ENCODE results near the gene ROCK2. TPM values are rescaled to one million over a fixed set of nuclear protein-coding genes. Genes with fewer than 3 reads are reported as not detected.

ROCK2 gene
- polyA plus RNA-seq, 1 donor (not counting 4 experiments of a cell fraction or from before 2014, with no cell fraction given) = 12.6 TPM

GRCh38 chr2:11200651-11201050 lies 143.8 kb downstream of the ROCK2 start:
- peaks cover 3 to 7% of the 10 kb centered on the region in 2 experiments for H3K36me3 ChIP-seq (ENCODE audit: control insufficient read depth in 2 of 2, extremely low read depth in 1 of 2, insufficient read depth in 2 of 2, low read length in 2 of 2)
- no peaks in the 10 kb centered on the region for H3K9me3 ChIP-seq (ENCODE audit: control insufficient read depth, low read depth, low read length)
- H4K20me1 ChIP-seq (ENCODE audit: control insufficient read depth, extremely low read depth, insufficient read depth, low read length) = no peaks in the 10 kb centered on the region
- FAIRE-seq = no peak
- TF ChIP-seq CTCF (optimal IDR thresholded peaks at IDR 0.05 in 1 of 3, IDR thresholded peaks at IDR 0.05 in 1 of 3, conservative IDR thresholded peaks at IDR 0.05 in 1 of 3; ENCODE audit: extremely low read depth in 1 of 3, insufficient read depth in 2 of 3, low read length in 3 of 3) (no peak), EZH2 (IDR thresholded peaks at IDR 0.05; ENCODE audit: low read length) (no peak)
- H3K9me1 ChIP-seq (ENCODE audit: control insufficient read depth, extremely low read depth, insufficient read depth, low read length) = no peaks in the 10 kb centered on the region
- H3K4me1 ChIP-seq (ENCODE audit: control insufficient read depth, extremely low read depth, insufficient read depth, low read length) = no peaks in the 10 kb centered on the region
- no peak overlapping the region for H3K27ac ChIP-seq (ENCODE audit: control insufficient read depth, insufficient read depth, low read length)
- no peaks in the 10 kb centered on the region for H3K79me2 ChIP-seq (ENCODE audit: control insufficient read depth, insufficient read depth, low read length)
- H3K4me3 ChIP-seq (ENCODE audit: control insufficient read depth in 2 of 3, extremely low read depth in 1 of 3, insufficient read depth in 2 of 3, low read depth in 1 of 3, low read length in 3 of 3) = no peak overlapping the region
- no peak overlapping the region for H3K4me2 ChIP-seq (ENCODE audit: control insufficient read depth, extremely low read depth, insufficient read depth, low read depth, low read length)
- H3K27me3 ChIP-seq (ENCODE audit: control insufficient read depth, extremely low read depth, insufficient read depth, low read length) = no peaks in the 10 kb centered on the region
- no peak for DNase-seq (ENCODE audit: low read depth, low spot score)
- dilution Hi-C loops (cut with MboI; ENCODE audit: extremely low pct_ligation_motif_present, low sequenced_read_pairs) = no loop called here
- no peak overlapping the region for H3K9ac ChIP-seq (ENCODE audit: control insufficient read depth, extremely low read depth, insufficient read depth, low read length)
- no peak overlapping the region for H2AFZ ChIP-seq (ENCODE audit: control insufficient read depth, low read length)

- H3K4me3 ChIP-seq (ENCODE audit: control insufficient read depth in 2 of 3, extremely low read depth in 1 of 3, insufficient read depth in 2 of 3, low read depth in 1 of 3, low read length in 3 of 3) = no peak overlapping the region
- no peaks in the 10 kb centered on the region for H4K20me1 ChIP-seq (ENCODE audit: control insufficient read depth, extremely low read depth, insufficient read depth, low read length)
- H2AFZ ChIP-seq (ENCODE audit: control insufficient read depth, low read length) = no peak overlapping the region
- no peaks in the 10 kb centered on the region for H3K9me3 ChIP-seq (ENCODE audit: control insufficient read depth, low read depth, low read length)
- TF ChIP-seq CTCF (optimal IDR thresholded peaks at IDR 0.05 in 1 of 3, IDR thresholded peaks at IDR 0.05 in 1 of 3, conservative IDR thresholded peaks at IDR 0.05 in 1 of 3; ENCODE audit: extremely low read depth in 1 of 3, insufficient read depth in 2 of 3, low read length in 3 of 3) = no peak
- no peak for TF ChIP-seq EZH2 (IDR thresholded peaks at IDR 0.05; ENCODE audit: low read length)
- no peak for FAIRE-seq
- peaks cover 2 to 6% of the 10 kb centered on the region in 2 experiments for H3K36me3 ChIP-seq (ENCODE audit: control insufficient read depth in 2 of 2, extremely low read depth in 1 of 2, insufficient read depth in 2 of 2, low read length in 2 of 2)
- H3K27me3 ChIP-seq (ENCODE audit: control insufficient read depth, extremely low read depth, insufficient read depth, low read length) = no peaks in the 10 kb centered on the region
- no peaks in the 10 kb centered on the region for H3K9me1 ChIP-seq (ENCODE audit: control insufficient read depth, extremely low read depth, insufficient read depth, low read length)
- no peak overlapping the region for H3K9ac ChIP-seq (ENCODE audit: control insufficient read depth, extremely low read depth, insufficient read depth, low read length)
- no peak overlapping the region for H3K4me2 ChIP-seq (ENCODE audit: control insufficient read depth, extremely low read depth, insufficient read depth, low read depth, low read length)
- dilution Hi-C loops (cut with MboI; ENCODE audit: extremely low pct_ligation_motif_present, low sequenced_read_pairs) = no loop called here
- H3K79me2 ChIP-seq (ENCODE audit: control insufficient read depth, insufficient read depth, low read length) = no peaks in the 10 kb centered on the region
- DNase-seq (ENCODE audit: low read depth, low spot score) = no peak
- H3K27ac ChIP-seq (ENCODE audit: control insufficient read depth, insufficient read depth, low read length) = no peak overlapping the region
- no peaks in the 10 kb centered on the region for H3K4me1 ChIP-seq (ENCODE audit: control insufficient read depth, extremely low read depth, insufficient read depth, low read length)
Observed at GRCh38 chr2:11196246-11196645, 148.2 kb downstream of the ROCK2 start.
